Cardiac fibroblast (primary cell): ENCODE results near the gene NCBP1.
A peak's percentile ranks its signal among the peaks of the same experiment; 100 is the strongest.

Source experiments
- DNase-seq, 2 donors: peaks; one replicate each; pipeline versions ENCODE4 v3.0.0 to v3.0.0-alpha.2; 2010; ENCODE audit warnings: low read depth in 2 of 2
- H3K4me3 ChIP-seq, 2 donors: replicated peaks in 1 of 2; 1 replicate in 1 of 2; 2 replicates in 1 of 2; pipeline ENCODE4 v1.5.1; 2011; ENCODE audit warnings: low read depth in 2 of 2, low read length in 2 of 2, mild to moderate bottlenecking in 2 of 2, moderate library complexity in 1 of 2
- CTCF ChIP-seq: IDR thresholded peaks from one replicate; pipeline ENCODE4 v1.5.1; 2011; ENCODE audit warnings: low read depth, mild to moderate bottlenecking, low read length, inconsistent platforms

NCBP1 gene

GRCh38 chr9:97704345-97704677 is 70.7 kb downstream of the NCBP1 start:
- no peak for TF ChIP-seq CTCF
- peak in 1 of 2 donors; percentile 33 for DNase-seq
- H3K4me3 ChIP-seq: no peak overlapping the region

GRCh38 chr9:97704851-97705250 is 71.2 kb downstream of the NCBP1 start:
- DNase-seq: peak in 1 of 2 donors; percentile 50
- H3K4me3 ChIP-seq: no peak overlapping the region
- TF ChIP-seq CTCF: no peak

- H3K4me3 ChIP-seq: no peak overlapping the region
- DNase-seq: peak; percentile 11 to 42
- TF ChIP-seq CTCF: no peak
Observed at GRCh38 chr9:97705354-97705950, 71.8 kb downstream of the NCBP1 start.

GRCh38 chr9:97706246-97706645 is 72.6 kb downstream of the NCBP1 start:
- no peak for TF ChIP-seq CTCF
- DNase-seq: peak in 1 of 2 donors; percentile 35
- H3K4me3 ChIP-seq: no peak overlapping the region

GRCh38 chr9:97710356-97711222 is 77.0 kb downstream of the NCBP1 start:
- no peak overlapping the region for H3K4me3 ChIP-seq
- peak; percentile 67 for TF ChIP-seq CTCF
- peak; percentile 81 to 82 for DNase-seq

- TF ChIP-seq CTCF: no peak
- no peak overlapping the region for H3K4me3 ChIP-seq
- DNase-seq: no peak
Observed at GRCh38 chr9:97711223-97711626, 77.6 kb downstream of the NCBP1 start.
